SK-N-SH treated with all-trans-retinoic acid at 6 μM for 48 hours (cell line): ENCODE measurements around the gene CADM2.

ENCODE experiments used
- ATAC-seq: fragments of 200-7000 bp; cut with Tn5 transposase; 3 replicates; pipeline ENCODE4 v1.9.1; 2020; ENCODE audit warnings: mild to moderate bottlenecking, moderate library complexity
- ARNTL ChIP-seq: fragments of 450-650 bp; formaldehyde crosslinking; IDR thresholded peaks from 2 replicates; pipeline ENCODE4 v1.5.0; 2020; ENCODE audit warnings: low read depth, mild to moderate bottlenecking, moderate library complexity, borderline replicate concordance
- BACH2 ChIP-seq: fragments of 250-450 bp; sonication (Bioruptor Pico); IDR thresholded peaks from 2 replicates; pipeline ENCODE4 v1.9.0; 2021; ENCODE audit warnings: mild to moderate bottlenecking, borderline replicate concordance
- GLIS3 ChIP-seq: fragments of 250-450 bp; sonication (Bioruptor Pico); IDR thresholded peaks from 2 replicates; pipeline ENCODE4 v1.5.0; 2020; ENCODE audit warnings: mild to moderate bottlenecking, moderate library complexity
- ISL1 ChIP-seq: fragments of 250-450 bp; sonication (Bioruptor Pico); IDR thresholded peaks from 2 replicates; pipeline ENCODE4 v2.1.2; 2022; ENCODE audit warnings: mild to moderate bottlenecking, moderate library complexity
- OSR1 ChIP-seq: fragments of 250-450 bp; sonication (Bioruptor Pico); IDR thresholded peaks from 2 replicates; pipeline ENCODE4 v1.8.0; 2022; ENCODE audit warnings: moderate library complexity, mild to moderate bottlenecking, inconsistent platforms
- RARB ChIP-seq: fragments of 250-450 bp; sonication (Bioruptor Pico); IDR thresholded peaks from 2 replicates; pipeline ENCODE4 v1.8.0; 2021; ENCODE audit warnings: mild to moderate bottlenecking, moderate library complexity
- SNAI2 ChIP-seq: fragments of 250-450 bp; sonication (Bioruptor Pico); IDR thresholded peaks from 2 replicates; pipeline ENCODE4 v1.5.0; 2020; ENCODE audit warnings: mild to moderate bottlenecking, moderate library complexity
- TCF4 ChIP-seq: fragments of 250-450 bp; sonication (Bioruptor Pico); IDR thresholded peaks from 2 replicates; pipeline ENCODE4 v1.8.0; 2021; ENCODE audit warnings: mild to moderate bottlenecking, moderate library complexity, borderline replicate concordance
- ZFP3 ChIP-seq: fragments of 250-450 bp; sonication (Bioruptor Pico); IDR thresholded peaks from 2 replicates; pipeline ENCODE4 v1.5.0; 2020; ENCODE audit warnings: mild to moderate bottlenecking, moderate library complexity
- ZFP30 ChIP-seq: fragments of 450-650 bp; formaldehyde crosslinking; IDR thresholded peaks from 2 replicates; pipeline ENCODE4 v1.5.0; 2022; ENCODE audit warnings: mild to moderate bottlenecking, moderate library complexity
- ZNF70 ChIP-seq: fragments of 450-650 bp; formaldehyde crosslinking; IDR thresholded peaks from 2 replicates; pipeline ENCODE4 v1.5.0; 2020; ENCODE audit warnings: mild to moderate bottlenecking, moderate library complexity
- ZNF8 ChIP-seq: fragments of 450-650 bp; formaldehyde crosslinking; IDR thresholded peaks from 2 replicates; pipeline ENCODE4 v1.5.0; 2020; ENCODE audit warnings: mild to moderate bottlenecking, moderate library complexity
- TF ChIP-seq, protein P1 (sequence below): fragments of 250-450 bp; sonication (Bioruptor Pico); IDR thresholded peaks from 2 replicates; pipeline ENCODE4 v1.5.1; 2020; ENCODE audit warnings: low read depth, mild to moderate bottlenecking, moderate library complexity
- TF ChIP-seq, protein P2 (sequence below): fragments of 250-450 bp; sonication (Bioruptor Pico); IDR thresholded peaks from 2 replicates; pipeline ENCODE4 v1.5.0; 2020; ENCODE audit warnings: mild to moderate bottlenecking, moderate library complexity
- TF ChIP-seq, protein P3 (sequence below): fragments of 250-450 bp; sonication (Bioruptor Pico); IDR thresholded peaks from 2 replicates; pipeline ENCODE4 v1.8.0; 2021; ENCODE audit warnings: low read depth, mild to moderate bottlenecking, moderate library complexity, borderline replicate concordance
- TF ChIP-seq, protein P4 (sequence below): fragments of 250-450 bp; sonication (Bioruptor Pico); IDR thresholded peaks from 2 replicates; pipeline ENCODE4 v1.8.0; 2020; ENCODE audit warnings: mild to moderate bottlenecking, moderate library complexity, borderline replicate concordance

Gene CADM2

DNA sequence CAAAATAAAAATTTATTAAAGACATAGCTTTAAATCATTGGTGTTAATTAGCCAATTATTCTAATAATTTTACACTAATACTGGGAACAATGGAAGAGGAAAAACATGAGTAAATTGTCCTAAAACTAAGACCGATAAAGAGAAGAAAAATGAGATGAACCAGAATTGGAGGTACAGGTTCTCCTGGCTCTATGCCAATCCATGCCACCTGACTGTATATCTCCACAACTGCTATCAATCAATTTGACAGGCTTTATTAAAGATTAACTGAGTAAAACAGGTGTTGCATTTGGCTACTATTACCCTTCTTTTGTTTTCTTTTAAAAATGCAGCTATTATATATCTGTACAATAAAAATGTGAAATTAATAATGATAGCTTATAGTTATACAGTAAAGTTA lies 850.0 kb downstream of the CADM2 start (continued):
- TF ChIP-seq SNAI2 (CRISPR knock-in tag) (no peak), GLIS3 (CRISPR knock-in tag) (no peak), ZNF8 (no peak), ZFP30 (CRISPR knock-in tag) (no peak), ARNTL (no peak)
- TF ChIP-seq, all 23 proteins: peak for 0

DNA sequence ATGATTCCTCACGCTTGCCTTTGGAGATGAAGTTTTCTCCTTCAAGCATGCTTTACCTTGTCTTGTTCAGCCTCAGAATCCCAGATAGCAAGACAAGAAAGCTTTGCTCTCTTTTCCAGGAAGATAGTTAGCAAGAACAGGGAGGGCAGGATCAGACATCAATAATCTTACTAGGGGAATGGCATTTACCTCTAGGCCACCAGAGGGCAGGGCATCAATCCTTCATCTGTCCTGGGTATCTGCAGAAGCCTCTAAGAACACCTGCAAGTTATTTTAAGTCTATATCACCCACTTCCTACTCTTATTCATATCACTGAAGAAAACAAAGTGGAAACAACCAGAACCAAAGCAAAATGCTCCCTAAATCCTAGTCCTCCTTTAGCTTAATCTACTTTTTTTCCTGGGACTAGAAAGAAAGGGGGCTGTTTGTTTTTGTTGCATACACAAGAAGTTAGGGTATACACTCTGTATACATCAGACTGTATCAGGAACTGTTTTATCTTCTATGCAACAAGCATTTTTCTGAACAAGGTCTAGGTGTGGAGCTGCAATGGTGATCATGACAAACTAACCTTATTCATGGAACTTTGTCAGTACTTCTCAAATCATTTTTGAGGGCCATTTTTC lies 862.5 kb downstream of the CADM2 start:
- TF ChIP-seq ZFP30 (CRISPR knock-in tag) (no peak), TCF4 (CRISPR knock-in tag) (no peak), GLIS3 (CRISPR knock-in tag) (no peak)
- TF ChIP-seq, protein P1, sequence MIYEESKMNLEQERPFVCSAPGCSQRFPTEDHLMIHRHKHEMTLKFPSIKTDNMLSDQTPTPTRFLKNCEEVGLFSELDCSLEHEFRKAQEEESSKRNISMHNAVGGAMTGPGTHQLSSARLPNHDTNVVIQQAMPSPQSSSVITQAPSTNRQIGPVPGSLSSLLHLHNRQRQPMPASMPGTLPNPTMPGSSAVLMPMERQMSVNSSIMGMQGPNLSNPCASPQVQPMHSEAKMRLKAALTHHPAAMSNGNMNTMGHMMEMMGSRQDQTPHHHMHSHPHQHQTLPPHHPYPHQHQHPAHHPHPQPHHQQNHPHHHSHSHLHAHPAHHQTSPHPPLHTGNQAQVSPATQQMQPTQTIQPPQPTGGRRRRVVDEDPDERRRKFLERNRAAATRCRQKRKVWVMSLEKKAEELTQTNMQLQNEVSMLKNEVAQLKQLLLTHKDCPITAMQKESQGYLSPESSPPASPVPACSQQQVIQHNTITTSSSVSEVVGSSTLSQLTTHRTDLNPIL (CRISPR knock-in tag) = no peak
- peak; percentile 83 for ATAC-seq

- no peak for ATAC-seq
- no peak for TF ChIP-seq TCF4 (CRISPR knock-in tag)
- TF ChIP-seq, protein P1 (CRISPR knock-in tag) = no peak
- TF ChIP-seq ZNF8 = no peak
- TF ChIP-seq, protein P2, sequence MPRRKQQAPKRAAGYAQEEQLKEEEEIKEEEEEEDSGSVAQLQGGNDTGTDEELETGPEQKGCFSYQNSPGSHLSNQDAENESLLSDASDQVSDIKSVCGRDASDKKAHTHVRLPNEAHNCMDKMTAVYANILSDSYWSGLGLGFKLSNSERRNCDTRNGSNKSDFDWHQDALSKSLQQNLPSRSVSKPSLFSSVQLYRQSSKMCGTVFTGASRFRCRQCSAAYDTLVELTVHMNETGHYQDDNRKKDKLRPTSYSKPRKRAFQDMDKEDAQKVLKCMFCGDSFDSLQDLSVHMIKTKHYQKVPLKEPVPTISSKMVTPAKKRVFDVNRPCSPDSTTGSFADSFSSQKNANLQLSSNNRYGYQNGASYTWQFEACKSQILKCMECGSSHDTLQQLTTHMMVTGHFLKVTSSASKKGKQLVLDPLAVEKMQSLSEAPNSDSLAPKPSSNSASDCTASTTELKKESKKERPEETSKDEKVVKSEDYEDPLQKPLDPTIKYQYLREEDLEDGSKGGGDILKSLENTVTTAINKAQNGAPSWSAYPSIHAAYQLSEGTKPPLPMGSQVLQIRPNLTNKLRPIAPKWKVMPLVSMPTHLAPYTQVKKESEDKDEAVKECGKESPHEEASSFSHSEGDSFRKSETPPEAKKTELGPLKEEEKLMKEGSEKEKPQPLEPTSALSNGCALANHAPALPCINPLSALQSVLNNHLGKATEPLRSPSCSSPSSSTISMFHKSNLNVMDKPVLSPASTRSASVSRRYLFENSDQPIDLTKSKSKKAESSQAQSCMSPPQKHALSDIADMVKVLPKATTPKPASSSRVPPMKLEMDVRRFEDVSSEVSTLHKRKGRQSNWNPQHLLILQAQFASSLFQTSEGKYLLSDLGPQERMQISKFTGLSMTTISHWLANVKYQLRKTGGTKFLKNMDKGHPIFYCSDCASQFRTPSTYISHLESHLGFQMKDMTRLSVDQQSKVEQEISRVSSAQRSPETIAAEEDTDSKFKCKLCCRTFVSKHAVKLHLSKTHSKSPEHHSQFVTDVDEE (CRISPR knock-in tag) = no peak
- no peak for TF ChIP-seq BACH2
- no peak for TF ChIP-seq ZFP3 (CRISPR knock-in tag)
- peak; percentile 21; the same call in 1 of the 2 replicates for TF ChIP-seq ISL1 (CRISPR knock-in tag)
- no peak for TF ChIP-seq GLIS3 (CRISPR knock-in tag)
Observed at GRCh38 chr3:85835857-85836440, 877.2 kb downstream of the CADM2 start.

- no peak for TF ChIP-seq ZFP30 (CRISPR knock-in tag)
- no peak for TF ChIP-seq ISL1 (CRISPR knock-in tag)
- TF ChIP-seq, protein P3, sequence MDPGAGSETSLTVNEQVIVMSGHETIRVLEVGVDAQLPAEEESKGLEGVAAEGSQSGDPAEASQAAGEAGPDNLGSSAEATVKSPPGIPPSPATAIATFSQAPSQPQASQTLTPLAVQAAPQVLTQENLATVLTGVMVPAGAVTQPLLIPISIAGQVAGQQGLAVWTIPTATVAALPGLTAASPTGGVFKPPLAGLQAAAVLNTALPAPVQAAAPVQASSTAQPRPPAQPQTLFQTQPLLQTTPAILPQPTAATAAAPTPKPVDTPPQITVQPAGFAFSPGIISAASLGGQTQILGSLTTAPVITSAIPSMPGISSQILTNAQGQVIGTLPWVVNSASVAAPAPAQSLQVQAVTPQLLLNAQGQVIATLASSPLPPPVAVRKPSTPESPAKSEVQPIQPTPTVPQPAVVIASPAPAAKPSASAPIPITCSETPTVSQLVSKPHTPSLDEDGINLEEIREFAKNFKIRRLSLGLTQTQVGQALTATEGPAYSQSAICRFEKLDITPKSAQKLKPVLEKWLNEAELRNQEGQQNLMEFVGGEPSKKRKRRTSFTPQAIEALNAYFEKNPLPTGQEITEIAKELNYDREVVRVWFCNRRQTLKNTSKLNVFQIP (CRISPR knock-in tag) = no peak
- no peak for TF ChIP-seq RARB
- TF ChIP-seq, protein P1 (CRISPR knock-in tag) = no peak
- no peak for TF ChIP-seq ZFP3 (CRISPR knock-in tag)
- no peak for TF ChIP-seq OSR1
- TF ChIP-seq, protein P4, sequence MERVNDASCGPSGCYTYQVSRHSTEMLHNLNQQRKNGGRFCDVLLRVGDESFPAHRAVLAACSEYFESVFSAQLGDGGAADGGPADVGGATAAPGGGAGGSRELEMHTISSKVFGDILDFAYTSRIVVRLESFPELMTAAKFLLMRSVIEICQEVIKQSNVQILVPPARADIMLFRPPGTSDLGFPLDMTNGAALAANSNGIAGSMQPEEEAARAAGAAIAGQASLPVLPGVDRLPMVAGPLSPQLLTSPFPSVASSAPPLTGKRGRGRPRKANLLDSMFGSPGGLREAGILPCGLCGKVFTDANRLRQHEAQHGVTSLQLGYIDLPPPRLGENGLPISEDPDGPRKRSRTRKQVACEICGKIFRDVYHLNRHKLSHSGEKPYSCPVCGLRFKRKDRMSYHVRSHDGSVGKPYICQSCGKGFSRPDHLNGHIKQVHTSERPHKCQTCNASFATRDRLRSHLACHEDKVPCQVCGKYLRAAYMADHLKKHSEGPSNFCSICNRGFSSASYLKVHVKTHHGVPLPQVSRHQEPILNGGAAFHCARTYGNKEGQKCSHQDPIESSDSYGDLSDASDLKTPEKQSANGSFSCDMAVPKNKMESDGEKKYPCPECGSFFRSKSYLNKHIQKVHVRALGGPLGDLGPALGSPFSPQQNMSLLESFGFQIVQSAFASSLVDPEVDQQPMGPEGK (CRISPR knock-in tag) = no peak
- TF ChIP-seq ZNF8 = no peak
- TF ChIP-seq ZNF70 = no peak
- ATAC-seq = no peak
Observed at GRCh38 chr3:85837402-85837801, 878.6 kb downstream of the CADM2 start.
